GM19455 (cell line): ENCODE results near the gene GPNMB.
A peak's percentile ranks its signal among the peaks of the same experiment; 100 is the strongest.
"Not testable (repeated sequence)": the region's sequence is repeated elsewhere in the genome, so short reads cannot be mapped to it uniquely, and the experiment has no call there.

ENCODE experiments used
- ATAC-seq: cut with Tn5 transposase; IDR thresholded peaks from one replicate; pipeline ENCODE4 v1.9.1; 2021; ENCODE audit not compliant: unreplicated experiment

Gene GPNMB

DNA sequence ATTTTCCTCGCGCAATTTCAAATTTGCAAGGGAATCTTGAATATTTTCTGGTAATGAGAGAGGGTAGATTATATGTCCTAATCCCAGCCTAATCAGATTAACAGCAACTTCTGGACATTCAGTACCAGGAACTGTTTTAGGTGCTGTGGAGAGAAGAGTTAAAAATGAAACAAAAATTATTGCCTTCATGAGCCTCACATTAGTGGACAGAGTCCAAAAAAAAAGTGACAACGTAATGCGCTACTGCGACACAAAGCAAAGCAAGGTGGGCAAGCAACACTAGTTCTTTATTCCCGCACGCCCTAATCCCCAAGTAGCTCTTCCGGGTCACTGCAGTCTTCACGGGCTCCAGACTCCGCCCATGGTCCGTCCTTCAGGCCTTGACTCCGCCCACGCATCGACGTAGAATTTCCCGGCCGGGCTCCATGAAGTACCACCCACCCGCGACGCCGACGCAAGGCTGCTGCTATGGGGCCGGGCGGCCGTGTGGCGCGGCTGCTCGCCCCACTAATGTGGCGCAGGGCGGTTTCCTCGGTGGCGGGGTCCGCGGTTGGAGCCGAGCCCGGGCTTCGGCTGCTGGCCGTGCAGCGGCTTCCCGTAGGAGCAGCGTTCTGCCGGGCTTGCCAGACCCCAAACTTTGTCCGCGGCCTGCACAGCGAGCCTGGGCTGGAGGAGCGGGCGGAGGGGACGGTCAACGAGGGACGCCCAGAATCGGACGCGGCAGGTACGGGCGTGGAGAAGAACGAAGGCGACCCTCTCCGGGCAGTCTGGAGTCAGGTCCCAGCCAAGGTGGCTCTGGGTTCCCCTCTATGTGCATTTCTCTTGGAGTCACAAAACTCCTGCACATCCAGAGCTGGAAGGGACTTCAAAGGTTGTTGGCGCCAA lies 52.6 kb downstream of the GPNMB start, which contains the start of gene MALSU1:
TSS of gene MALSU1 (plus strand) at position 455 of the 885 bp plus-strand sequence. CDS start at position 469, 14 bp downstream.
- ATAC-seq, result peak; percentile 99

DNA sequence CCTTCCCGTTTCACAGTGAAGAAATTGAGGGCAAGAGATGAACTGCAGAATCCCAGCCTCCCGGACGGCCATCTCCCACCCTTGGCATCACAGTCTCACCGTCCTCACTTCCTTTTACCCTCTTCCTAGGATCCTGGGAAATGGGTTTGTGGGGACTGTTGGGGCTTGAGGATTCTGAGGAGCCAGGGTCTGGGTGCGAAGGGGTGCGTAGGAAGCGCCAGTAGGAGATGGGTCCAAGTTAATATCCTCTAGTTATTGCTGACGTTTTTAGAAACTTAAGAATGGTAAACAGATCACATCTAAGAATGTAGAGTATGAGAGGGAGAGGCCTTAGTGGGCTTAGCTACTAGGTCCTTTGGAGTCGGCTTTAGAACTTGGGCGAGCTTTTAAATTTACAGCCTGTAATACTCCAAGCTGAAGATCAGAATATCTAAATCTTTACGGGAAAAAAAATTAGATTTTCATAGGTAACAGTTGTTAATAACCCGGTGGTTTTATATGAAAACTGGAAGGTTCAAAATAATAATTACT lies 53.3 kb downstream of the GPNMB start:
- ATAC-seq, result no peak

DNA sequence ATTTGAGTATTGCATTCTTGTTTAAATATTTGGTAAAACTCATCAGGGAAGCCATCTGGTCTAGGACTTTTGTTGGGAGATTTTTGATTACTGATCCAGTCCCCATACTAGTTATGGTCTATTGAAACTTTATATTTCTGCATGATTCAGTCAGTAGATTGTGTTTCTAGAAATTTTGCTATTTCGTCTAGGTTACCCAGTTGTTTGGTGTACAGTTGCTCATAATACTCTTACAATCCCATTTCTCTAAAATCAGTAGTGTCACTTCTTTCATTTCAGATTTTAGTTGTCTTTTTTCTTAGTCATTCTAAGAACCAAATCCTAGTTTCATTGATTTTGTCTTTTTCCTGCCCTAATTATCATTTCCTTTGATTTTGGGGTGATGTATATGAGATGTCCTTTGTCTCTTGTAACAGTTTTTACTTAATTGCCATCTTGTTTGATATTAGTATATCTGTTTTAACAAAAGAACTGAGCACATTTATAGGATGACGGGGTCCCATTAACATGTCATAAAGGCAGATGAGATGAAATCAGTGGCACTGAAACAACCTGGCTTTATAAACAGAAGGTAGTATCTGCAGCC lies 60.5 kb downstream of the GPNMB start:
- no peak for ATAC-seq

DNA sequence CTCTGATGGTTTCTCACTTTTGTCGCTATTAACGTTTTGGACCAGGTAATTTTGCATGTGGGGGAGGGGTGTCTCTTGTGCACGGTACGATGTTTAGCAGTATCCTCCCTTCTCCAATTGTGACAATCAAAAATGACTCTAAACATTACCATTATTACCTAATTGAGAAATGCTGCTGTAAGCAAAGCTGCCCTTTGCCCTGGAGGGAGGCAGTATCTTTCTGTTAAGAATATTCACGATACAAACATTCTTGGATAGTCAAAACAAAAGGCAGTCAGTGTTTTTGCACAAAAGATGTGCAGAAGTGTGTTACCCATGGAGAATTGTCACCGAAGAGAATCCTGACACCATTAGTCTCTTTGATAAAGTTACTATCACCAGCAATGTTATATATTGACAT lies 62.2 kb downstream of the GPNMB start:
- ATAC-seq, result no peak

DNA sequence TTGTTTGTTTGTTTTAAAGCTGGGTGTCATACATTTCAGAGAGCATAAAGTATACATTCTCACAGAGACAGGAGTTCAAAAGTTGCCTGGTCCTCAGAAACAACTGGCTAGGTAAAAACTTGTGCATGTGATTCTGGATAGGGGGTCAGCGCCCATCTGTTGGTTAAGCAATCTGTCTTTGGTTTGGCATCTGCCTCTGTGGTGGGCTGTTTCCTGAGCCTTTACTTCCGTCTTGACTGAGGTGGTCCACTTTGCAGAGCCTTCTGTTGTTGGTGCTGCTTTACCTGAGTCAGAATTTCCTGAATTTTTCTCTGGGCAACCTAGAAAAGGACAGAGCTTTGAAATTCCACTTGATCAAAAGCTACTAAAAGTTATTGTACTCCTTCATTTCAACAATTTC lies 65.6 kb downstream of the GPNMB start:
- ATAC-seq, result not testable (repeated sequence)

DNA sequence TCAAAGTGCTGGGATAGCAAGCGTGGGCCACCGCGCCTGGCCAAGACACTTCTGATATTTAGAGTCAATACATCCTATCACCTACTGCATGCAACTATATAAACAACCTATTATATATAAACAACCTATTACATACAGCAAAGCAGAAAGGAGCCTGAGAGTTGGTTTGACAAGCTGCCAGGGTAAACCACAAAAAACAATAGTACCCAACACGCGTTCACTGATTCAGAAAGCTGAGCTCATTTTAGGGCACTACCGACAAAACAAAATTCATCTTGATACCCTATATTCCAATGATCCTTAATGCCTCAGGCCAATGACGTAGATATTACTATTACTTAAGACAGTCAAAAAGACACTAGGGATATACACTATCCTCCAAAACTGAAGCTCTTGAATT lies 68.8 kb downstream of the GPNMB start:
- ATAC-seq, result no peak
